Lower leg skin (tissue), 3 donors: ENCODE data around the gene AP5S1.

Experiments
- CTCF ChIP-seq, 3 donors: fragments of 450-650 bp; IDR thresholded peaks; one replicate each; pipeline ENCODE4 v1.5.1; 2016; ENCODE audit warnings: antibody characterized with exemption in 3 of 3, mild to moderate bottlenecking in 3 of 3, moderate library complexity in 2 of 3
- POLR2A ChIP-seq, 2 donors: fragments of 450-650 bp; IDR thresholded peaks; one replicate each; pipeline ENCODE4 v1.6.1; 2016 to 2017; ENCODE audit warnings: antibody characterized with exemption in 2 of 2, mild to moderate bottlenecking in 1 of 2, moderate library complexity in 1 of 2

GRCh38 chr20:3821996-3822395 is 1.6 kb downstream of the AP5S1 start:
- TF ChIP-seq CTCF (IDR thresholded peaks at IDR 0.05) (no peak), POLR2A (IDR thresholded peaks at IDR 0.05) (no peak)
